Hepatocyte (in vitro differentiated cells): Measurements from ENCODE around the gene IL1RAPL2. TPM values are rescaled to one million over a fixed set of nuclear protein-coding genes. Genes with fewer than 3 reads are reported as not detected.

Experiments used
- DNase-seq: peaks from one replicate; pipeline ENCODE4 v3.0.0-alpha.2; 2016; ENCODE audit warnings: low spot score
- H2AFZ ChIP-seq: fragments of 200-600 bp; sonication (generic); 2 replicates; pipeline ENCODE4 v1.6.0; 2016; ENCODE audit warnings: antibody characterized with exemption, mild to moderate bottlenecking
- H3K27ac ChIP-seq: fragments of 200-600 bp; sonication (generic); 2 replicates; pipeline ENCODE4 v1.5.1; 2016; ENCODE audit warnings: mild to moderate bottlenecking
- H3K27me3 ChIP-seq: fragments of 200-600 bp; sonication (generic); 2 replicates; pipeline ENCODE4 v1.6.1; 2016
- H3K36me3 ChIP-seq: fragments of 200-600 bp; sonication (generic); replicated peaks from 2 replicates; pipeline ENCODE4 v1.5.1; 2016; ENCODE audit warnings: low read depth; ENCODE audit not compliant: insufficient read depth
- H3K4me1 ChIP-seq: fragments of 200-600 bp; sonication (generic); 2 replicates; pipeline ENCODE4 v1.5.1; 2016; ENCODE audit warnings: mild to moderate bottlenecking, moderate library complexity; ENCODE audit not compliant: insufficient read depth
- H3K4me2 ChIP-seq: fragments of 200-600 bp; sonication (generic); 2 replicates; pipeline ENCODE4 v1.6.0; 2016
- H3K4me3 ChIP-seq: fragments of 200-600 bp; sonication (generic); 2 replicates; pipeline ENCODE4 v1.5.1; 2016; ENCODE audit warnings: mild to moderate bottlenecking
- H3K79me2 ChIP-seq: fragments of 200-600 bp; sonication (generic); 2 replicates; pipeline ENCODE4 v1.6.0; 2017; ENCODE audit warnings: mild to moderate bottlenecking
- H3K9me2 ChIP-seq: fragments of 200-600 bp; sonication (generic); replicated peaks from 2 replicates; pipeline ENCODE4 v1.6.0; 2017; ENCODE audit warnings: mild to moderate bottlenecking; ENCODE audit not compliant: insufficient read depth
- H3K9me3 ChIP-seq: fragments of 200-600 bp; sonication (generic); 2 replicates; pipeline ENCODE4 v1.5.1; 2016; ENCODE audit warnings: low read depth, mild to moderate bottlenecking
- H4K20me1 ChIP-seq: fragments of 200-600 bp; sonication (generic); 2 replicates; pipeline ENCODE4 v1.6.0; 2016; ENCODE audit warnings: mild to moderate bottlenecking; ENCODE audit not compliant: insufficient read depth, poor library complexity, severe bottlenecking
- EZH2 ChIP-seq: fragments of 200-600 bp; sonication (generic); IDR thresholded peaks from 2 replicates; pipeline ENCODE4 v1.6.1; 2016; ENCODE audit warnings: antibody characterized with exemption, mild to moderate bottlenecking, borderline replicate concordance
- EZH2phosphoT487 ChIP-seq: fragments of 200-600 bp; sonication (generic); IDR thresholded peaks from one replicate; pipeline ENCODE4 v1.6.1; 2018; ENCODE audit warnings: antibody characterized with exemption, mild to moderate bottlenecking, low read depth, moderate library complexity; ENCODE audit not compliant: unreplicated experiment, severe bottlenecking
- WGBS: methylation state at CpG from one replicate; pipeline ENCODE4 v1.1.6; 2016; ENCODE audit warnings: low lambda C conversion rate; ENCODE audit errors: missing lambda C conversion rate; 5-methylcytosine and 5-hydroxymethylcytosine counted together
- polyA plus RNA-seq: library from polyadenylated mRNA; unstranded; fragments of >200 nt; fragmentation: Nextera tagmentation; extraction: Ambion mirVana; gene quantifications from 2 replicates; pipeline ENCODE4 v1.2.1, GENCODE V29; 2016
- total RNA-seq: library from RNA; depleted of rRNA; stranded (reverse); fragments of >200 nt; gene quantifications from 2 replicates; pipeline ENCODE4 v1.2.3, GENCODE V29; 2014
- TF ChIP-seq, protein P1 (sequence below): fragments of 200-600 bp; sonication (generic); IDR thresholded peaks from 2 replicates; pipeline ENCODE4 v1.5.1; 2016; ENCODE audit warnings: antibody characterized with exemption, mild to moderate bottlenecking; ENCODE audit not compliant: poor library complexity

IL1RAPL2 gene
- total and polyA plus RNA-seq, 2 experiments from 2014 or later: 0.40 TPM; not detected in 1

DNA sequence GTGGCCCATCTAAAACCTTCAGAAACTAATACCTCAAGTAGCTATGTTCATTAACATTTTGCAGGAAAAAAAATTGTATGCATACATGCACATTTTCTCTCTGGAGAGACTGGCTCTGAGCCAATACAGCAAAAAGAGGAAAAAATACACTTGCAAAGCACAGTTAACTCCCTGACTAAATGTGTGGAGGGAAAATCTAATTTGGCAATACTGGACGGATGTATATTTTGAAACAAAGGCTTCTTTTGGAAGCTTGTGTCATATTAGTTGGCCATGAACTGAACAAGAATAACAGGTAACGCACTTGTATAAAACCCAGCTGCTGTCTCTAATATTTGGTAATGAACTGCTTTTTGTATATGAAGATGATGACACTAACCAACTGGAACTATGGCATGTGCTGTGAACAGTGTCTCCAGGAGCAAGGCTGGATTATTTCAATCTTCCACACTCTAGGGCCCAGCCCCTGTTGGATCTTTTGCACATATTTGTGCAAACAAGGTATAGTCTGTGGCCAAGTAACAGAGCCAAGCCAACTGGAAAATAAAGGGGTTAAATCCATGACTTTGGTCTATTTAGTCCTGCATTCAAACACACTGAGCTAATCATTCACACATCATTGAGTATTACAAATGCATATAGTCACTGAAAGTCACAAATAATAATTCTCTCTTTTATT is 1188.4 kb downstream of the IL1RAPL2 start:
- H3K9me2 ChIP-seq: no peaks in the 10 kb centered on the region
- no peaks in the 10 kb centered on the region for H3K79me2 ChIP-seq
- H3K4me3 ChIP-seq: no peak overlapping the region
- DNase-seq: no peak
- no peaks in the 10 kb centered on the region for H3K36me3 ChIP-seq
- TF ChIP-seq EZH2phosphoT487: no peak
- TF ChIP-seq, protein P1, sequence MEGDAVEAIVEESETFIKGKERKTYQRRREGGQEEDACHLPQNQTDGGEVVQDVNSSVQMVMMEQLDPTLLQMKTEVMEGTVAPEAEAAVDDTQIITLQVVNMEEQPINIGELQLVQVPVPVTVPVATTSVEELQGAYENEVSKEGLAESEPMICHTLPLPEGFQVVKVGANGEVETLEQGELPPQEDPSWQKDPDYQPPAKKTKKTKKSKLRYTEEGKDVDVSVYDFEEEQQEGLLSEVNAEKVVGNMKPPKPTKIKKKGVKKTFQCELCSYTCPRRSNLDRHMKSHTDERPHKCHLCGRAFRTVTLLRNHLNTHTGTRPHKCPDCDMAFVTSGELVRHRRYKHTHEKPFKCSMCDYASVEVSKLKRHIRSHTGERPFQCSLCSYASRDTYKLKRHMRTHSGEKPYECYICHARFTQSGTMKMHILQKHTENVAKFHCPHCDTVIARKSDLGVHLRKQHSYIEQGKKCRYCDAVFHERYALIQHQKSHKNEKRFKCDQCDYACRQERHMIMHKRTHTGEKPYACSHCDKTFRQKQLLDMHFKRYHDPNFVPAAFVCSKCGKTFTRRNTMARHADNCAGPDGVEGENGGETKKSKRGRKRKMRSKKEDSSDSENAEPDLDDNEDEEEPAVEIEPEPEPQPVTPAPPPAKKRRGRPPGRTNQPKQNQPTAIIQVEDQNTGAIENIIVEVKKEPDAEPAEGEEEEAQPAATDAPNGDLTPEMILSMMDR: no peak
- no peak for TF ChIP-seq EZH2
- WGBS: 79% methylated on average over 2 of the region's 2 CpGs
- H3K9me3 ChIP-seq: no peaks in the 10 kb centered on the region
- no peaks in the 10 kb centered on the region for H3K4me1 ChIP-seq
- H3K27ac ChIP-seq: no peak overlapping the region
- no peak overlapping the region for H3K4me2 ChIP-seq
- no peaks in the 10 kb centered on the region for H4K20me1 ChIP-seq
- no peak overlapping the region for H2AFZ ChIP-seq
- H3K27me3 ChIP-seq: no peaks in the 10 kb centered on the region

DNA sequence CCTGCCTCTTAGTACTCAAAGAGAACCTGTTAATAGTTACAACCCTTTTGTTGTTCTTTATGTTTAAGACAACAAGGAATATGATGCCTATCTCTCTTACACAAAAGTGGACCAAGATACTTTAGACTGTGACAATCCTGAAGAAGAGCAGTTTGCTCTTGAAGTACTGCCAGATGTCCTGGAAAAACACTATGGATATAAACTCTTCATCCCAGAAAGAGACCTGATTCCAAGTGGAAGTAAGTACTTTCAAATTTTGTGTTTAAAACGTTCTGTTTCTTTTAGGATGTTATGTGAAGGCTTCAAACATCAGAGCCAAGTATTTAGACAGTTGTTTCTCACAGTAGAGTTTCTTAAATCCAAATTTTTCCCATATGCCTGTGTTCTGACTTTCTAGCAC is 1189.1 kb downstream of the IL1RAPL2 start:
- no peak overlapping the region for H2AFZ ChIP-seq
- H3K4me2 ChIP-seq: no peak overlapping the region
- H3K4me3 ChIP-seq: no peak overlapping the region
- no peaks in the 10 kb centered on the region for H4K20me1 ChIP-seq
- no peaks in the 10 kb centered on the region for H3K36me3 ChIP-seq
- WGBS: 15% methylated on average over 1 of the region's 1 CpG
- H3K9me2 ChIP-seq: no peaks in the 10 kb centered on the region
- H3K79me2 ChIP-seq: no peaks in the 10 kb centered on the region
- H3K27me3 ChIP-seq: no peaks in the 10 kb centered on the region
- no peak overlapping the region for H3K27ac ChIP-seq
- no peak for TF ChIP-seq EZH2phosphoT487
- no peak for DNase-seq
- H3K4me1 ChIP-seq: no peaks in the 10 kb centered on the region
- no peaks in the 10 kb centered on the region for H3K9me3 ChIP-seq

DNA sequence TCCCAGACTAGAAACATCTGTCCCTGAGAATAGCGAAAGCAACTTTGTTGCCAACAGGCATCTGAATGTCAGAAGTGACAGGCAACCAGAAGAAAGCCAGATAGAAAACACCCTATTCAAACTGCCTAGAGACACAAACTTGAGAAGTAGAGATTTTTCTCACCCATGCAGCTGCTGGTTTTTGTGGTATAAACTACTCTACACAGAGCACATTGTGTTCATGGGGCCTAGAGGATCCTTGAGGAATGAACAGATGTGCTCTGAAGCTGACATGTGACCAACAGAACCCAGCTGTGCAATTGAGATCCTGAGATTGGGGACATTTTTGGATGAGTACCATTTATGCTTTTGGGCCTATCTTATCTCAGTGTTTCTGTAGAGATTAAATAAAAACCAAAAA is 1192.8 kb downstream of the IL1RAPL2 start:
- H3K4me3 ChIP-seq: no peak overlapping the region
- no peaks in the 10 kb centered on the region for H3K9me3 ChIP-seq
- H3K4me2 ChIP-seq: no peak overlapping the region
- H3K36me3 ChIP-seq: no peaks in the 10 kb centered on the region
- TF ChIP-seq EZH2phosphoT487 (no peak), EZH2 (no peak)
- TF ChIP-seq, protein P1: no peak
- H2AFZ ChIP-seq: no peak overlapping the region
- H3K27ac ChIP-seq: no peak overlapping the region
- no peak for DNase-seq
- H3K27me3 ChIP-seq: no peaks in the 10 kb centered on the region
- WGBS: 74% methylated on average over 1 of the region's 1 CpG
- no peaks in the 10 kb centered on the region for H3K79me2 ChIP-seq
- H3K9me2 ChIP-seq: no peaks in the 10 kb centered on the region
- H4K20me1 ChIP-seq: no peaks in the 10 kb centered on the region
- H3K4me1 ChIP-seq: no peaks in the 10 kb centered on the region

DNA sequence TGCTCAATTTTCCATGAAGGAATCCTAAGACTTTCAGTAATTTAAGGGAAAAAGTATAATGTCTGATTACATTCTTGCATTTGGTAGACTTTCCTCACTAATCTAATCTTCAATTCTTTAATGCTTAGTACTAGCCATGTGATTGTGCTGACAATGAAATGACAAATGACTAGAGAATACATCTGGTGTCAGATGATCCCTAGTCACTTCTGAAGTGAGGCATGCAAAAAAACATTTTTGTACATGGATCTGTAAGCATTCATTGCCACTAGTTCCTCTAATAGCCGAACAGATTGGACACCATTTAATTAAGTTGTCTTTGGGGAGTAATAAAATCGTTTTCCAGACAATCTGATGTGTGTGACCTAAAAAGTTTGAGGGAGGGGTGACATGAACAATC is 1193.6 kb downstream of the IL1RAPL2 start:
- H3K9me3 ChIP-seq: no peaks in the 10 kb centered on the region
- no peaks in the 10 kb centered on the region for H3K36me3 ChIP-seq
- H4K20me1 ChIP-seq: no peaks in the 10 kb centered on the region
- no peaks in the 10 kb centered on the region for H3K9me2 ChIP-seq
- H3K27ac ChIP-seq: no peak overlapping the region
- H3K79me2 ChIP-seq: no peaks in the 10 kb centered on the region
- DNase-seq: no peak
- H2AFZ ChIP-seq: no peak overlapping the region
- H3K4me2 ChIP-seq: no peak overlapping the region
- H3K27me3 ChIP-seq: no peaks in the 10 kb centered on the region
- WGBS: 52% methylated on average over 2 of the region's 2 CpGs
- H3K4me1 ChIP-seq: no peaks in the 10 kb centered on the region
- no peak overlapping the region for H3K4me3 ChIP-seq
- TF ChIP-seq, protein P1: no peak
- TF ChIP-seq EZH2phosphoT487 (no peak), EZH2 (no peak)
